HG03095 (cell line): Measurements from ENCODE around the gene MAP3K15.

ENCODE experiments used
- ATAC-seq: cut with Tn5 transposase; IDR thresholded peaks from one replicate; pipeline ENCODE4 v1.9.1; 2021; ENCODE audit warnings: moderate library complexity; ENCODE audit not compliant: unreplicated experiment

The MAP3K15 gene

DNA sequence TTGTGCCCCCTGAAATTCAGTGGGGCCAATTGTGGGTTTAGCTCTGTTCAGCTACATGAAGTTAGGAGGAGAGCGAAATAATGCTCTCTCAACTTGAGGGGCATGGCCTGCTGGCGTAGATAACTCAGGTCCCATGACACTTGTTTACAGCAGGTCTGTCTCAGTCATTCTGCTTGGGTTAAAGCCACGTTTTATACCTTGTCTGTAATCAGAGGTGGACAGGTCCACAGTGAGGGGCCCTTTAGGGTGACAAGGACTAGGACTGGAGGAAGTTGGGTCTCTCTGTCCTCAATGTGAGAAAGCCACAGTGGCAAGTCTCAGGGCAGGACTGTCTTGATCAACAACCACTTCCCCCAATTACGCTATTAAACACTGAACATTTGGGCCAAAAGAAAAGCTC, 122.6 kb downstream of the MAP3K15 start:
- ATAC-seq, result no peak

DNA sequence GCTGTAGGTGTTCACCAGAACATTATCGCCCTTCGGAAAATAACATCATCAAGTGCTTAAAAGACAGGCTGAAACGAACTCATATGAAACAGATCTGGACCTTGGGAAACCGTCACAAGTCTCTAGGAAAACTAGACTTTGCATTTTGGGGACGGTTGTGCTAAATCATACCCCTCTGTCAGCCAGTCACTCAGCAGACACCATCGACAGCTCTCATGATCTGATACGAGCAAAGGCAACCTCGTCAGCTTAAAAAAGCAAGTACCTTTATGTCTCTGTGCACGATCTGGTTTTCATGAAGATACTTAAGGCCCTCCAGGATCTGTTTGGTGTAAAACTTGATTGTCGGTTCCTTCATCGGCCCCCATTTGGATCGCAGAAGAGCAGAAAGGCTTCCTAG, 123.2 kb downstream of the MAP3K15 start:
- ATAC-seq, result no peak

GRCh38 chrX:19389227-19389845, 126.0 kb downstream of the MAP3K15 start:
- no peak for ATAC-seq

DNA sequence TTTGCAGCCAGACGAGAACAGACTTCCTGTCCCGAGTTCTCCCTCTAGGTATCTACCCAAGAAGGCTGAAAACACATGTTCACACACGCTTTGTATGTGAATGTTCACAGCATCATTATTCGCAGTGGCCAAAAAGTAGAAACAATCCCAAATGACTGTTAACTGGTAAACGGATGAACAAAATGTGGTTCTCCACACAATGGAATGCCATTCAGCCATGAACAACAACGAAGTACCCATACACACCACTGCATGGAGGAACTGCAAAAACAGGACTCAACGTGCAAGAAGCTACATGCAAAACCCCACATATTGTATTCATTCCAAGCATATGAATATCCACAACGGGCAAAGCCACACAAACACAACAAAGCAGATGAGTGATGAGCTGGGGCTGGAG, 126.6 kb downstream of the MAP3K15 start:
- no peak for ATAC-seq

GRCh38 chrX:19388064-19388679, 127.1 kb downstream of the MAP3K15 start:
- ATAC-seq, result no peak

- ATAC-seq, result no peak
These were observed 128.6 kb downstream of the MAP3K15 start for GRCh38 chrX:19386679-19387078.

GRCh38 chrX:19382555-19383145, 132.7 kb downstream of the MAP3K15 start:
- ATAC-seq, result peak; percentile 68

GRCh38 chrX:19381326-19381725, 134.0 kb downstream of the MAP3K15 start:
- no peak for ATAC-seq

DNA sequence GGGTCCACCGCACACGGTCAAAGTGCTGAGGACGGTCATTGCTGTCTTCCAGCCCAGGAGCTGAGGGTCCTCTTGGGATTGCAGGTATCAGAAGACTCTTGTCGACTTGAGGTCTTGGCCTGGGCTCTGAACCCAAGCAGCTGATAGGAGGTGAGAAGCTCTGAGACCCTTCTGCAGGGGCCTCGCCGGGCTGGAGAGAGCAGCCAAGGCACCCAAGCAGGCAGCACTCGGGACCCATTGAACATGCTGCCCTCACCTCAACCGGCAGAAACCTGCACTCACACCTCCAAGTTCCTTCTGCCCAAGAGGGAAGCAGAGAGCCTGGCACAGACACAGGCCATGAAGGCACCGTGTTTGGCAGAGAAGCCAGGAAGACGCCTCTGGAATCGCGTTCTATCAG, 137.5 kb downstream of the MAP3K15 start:
- no peak for ATAC-seq

GRCh38 chrX:19375546-19375945, 139.8 kb downstream of the MAP3K15 start:
- ATAC-seq, result no peak

DNA sequence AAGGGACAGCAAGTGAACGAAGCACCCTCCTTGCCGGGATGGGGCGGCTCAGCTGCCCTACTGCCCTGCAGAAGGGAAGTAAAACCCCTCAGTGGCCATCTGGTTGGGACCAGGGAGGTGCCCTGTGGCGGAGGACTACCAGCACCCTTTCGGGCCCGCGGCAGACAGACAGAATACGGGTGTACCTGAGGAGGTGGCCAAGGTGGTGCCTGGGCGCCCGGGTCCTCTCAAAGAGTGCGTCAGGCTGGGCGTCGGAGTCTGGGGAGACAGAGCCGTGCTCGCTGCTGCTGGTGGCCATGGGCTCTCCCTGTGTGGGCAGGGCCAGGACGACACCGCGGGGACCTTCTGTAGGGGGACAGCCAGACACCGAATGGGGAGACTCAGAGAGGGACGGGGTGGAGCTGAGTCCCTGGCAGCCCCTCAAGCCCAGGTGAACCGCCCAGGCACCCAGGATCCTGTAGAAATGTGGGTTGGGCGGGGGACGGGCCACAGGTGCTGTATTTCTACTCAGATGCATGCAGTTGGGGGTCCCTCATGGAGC, 141.9 kb downstream of the MAP3K15 start:
- no peak for ATAC-seq

DNA sequence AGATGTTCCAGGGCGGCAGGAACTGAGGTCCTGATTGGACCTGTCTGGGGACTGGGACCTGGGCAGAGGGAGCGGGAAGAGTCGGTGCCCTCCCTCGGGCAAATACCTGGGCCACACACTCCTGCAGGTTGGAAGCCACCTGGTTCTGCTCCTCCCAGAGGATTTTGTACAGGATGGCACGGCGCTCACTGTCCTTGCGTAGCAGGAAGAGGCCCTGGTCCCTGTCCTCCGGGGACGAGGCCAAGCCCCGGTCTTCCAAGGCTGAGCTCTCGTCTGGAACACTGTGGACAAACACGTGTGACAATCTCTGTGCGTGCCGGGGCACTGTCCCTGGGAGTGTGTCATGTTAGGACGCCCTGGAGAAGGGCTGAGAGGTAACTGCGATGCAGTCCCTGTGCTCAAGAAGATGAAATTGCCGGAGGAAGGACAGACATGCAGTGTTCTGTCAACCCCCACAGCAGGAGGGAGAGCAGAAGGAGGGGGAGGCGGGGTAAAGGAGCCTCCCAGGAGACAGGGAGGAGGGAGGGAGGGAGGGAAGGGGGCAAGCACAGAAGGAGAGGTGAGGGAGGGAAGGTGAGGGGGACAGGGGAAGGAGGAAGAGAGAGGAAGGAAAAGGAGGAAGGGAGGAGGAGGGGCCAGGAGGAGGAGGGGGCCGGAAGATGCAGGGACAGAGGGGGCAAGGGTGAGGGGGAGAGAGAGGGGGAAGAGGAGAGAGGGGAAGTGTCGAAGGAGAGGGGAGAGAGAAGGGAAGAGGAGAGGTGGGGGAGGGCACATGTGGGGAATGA, 142.6 kb downstream of the MAP3K15 start:
- no peak for ATAC-seq

GRCh38 chrX:19372170-19372546, 143.2 kb downstream of the MAP3K15 start:
- peak; percentile 60 for ATAC-seq

- ATAC-seq, result no peak
These were observed 145.2 kb downstream of the MAP3K15 start for GRCh38 chrX:19370061-19370460.

DNA sequence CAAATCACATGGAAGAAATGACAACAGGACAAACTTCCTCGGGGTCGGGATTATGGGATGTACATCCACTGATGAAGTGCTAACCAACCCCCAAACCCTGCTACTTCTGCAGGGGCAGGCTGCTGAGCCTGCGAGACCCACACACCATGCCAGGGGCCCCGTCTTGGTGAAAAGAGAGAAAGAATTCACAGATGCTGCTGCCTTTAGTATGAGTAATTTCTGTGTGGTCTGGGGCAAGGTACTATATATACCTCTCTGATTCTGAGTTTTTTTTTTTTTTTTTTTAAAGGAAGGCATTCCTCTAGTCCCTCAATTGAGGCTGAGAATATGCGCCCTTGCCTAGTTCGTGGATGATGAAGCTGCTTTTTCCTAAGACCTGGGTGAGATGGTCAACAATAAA, 146.7 kb downstream of the MAP3K15 start:
- ATAC-seq, result no peak

- ATAC-seq, result no peak
These were observed 153.6 kb downstream of the MAP3K15 start for GRCh38 chrX:19361701-19362100.

DNA sequence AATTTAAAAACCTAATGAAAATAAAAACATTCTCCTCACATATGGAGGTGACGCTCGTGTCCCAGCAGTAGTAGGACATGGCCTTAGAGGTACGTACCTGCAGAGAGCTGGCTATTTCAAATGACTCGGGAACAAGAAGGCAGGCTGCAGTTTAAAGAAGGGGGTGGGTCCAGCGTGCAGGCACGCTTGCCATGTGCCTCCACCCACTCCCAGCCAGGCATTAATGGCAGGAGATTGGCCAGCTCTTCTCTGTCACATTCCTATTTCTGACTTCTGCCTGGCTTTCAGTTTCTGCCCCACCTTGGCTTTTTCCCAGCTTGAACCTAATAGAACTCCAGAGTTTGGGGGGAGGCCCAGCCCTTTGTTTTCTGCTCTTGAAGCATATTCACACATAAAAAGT, 154.4 kb downstream of the MAP3K15 start:
- ATAC-seq, result no peak

DNA sequence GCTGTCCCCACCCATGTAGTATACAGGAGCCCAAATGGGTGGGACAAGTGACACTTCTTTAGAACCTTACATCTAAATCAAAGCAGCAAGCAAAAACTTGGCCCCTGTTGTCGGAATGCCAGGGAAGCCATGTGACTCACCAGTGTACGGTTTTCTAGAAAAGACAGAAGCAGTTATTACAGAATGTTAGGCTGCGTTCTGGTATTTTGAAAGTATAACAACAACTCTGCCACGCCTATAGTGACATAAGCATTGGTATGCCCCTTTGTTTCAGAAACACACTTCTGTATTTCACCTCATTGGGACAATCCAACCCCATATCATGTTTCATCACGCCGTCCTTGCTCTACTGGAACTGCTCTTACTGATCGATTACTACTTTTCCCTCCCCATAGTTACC, 156.8 kb downstream of the MAP3K15 start:
- no peak for ATAC-seq

DNA sequence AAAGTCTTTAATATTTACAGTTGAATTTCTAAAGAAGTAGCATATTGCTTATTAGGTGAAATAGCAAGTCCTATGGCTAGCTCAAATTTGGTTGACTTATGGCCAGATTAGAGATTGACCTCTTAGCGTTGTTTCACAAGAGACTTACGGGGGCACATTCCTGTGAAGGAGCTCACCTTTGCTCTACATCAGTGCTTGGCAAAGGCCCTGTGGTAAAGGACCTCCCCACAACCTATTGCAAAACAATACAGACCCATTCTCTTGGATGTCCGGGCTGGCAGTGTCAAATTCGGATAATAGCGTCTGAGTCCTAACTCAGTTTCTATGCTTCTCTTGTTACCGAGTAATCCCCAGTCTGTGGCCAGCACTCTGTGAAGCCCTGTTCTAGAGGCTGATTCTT, 160.7 kb downstream of the MAP3K15 start:
- ATAC-seq, result no peak

DNA sequence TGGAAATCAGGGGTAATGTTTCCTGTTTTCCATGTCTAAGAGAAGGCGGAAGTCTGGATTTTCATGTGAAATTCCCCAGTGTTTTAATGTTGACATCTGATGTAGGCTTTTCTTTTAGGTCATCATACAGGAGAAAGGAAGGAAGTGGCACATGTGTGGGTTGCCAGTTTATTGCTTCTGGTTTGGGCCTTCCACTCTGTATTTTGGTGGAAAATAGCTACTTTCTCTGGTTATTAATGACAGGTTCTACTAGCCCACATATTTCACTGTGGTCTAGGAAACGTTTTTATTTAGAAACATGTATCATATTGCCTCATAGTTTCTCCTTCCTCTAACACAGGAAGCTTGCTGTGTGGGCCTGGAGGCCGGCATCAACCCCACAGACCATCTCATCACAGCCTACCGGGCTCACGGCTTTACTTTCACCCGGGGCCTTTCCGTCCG, 164.3 kb downstream of the MAP3K15 start:
- ATAC-seq, result peak; percentile 89

GRCh38 chrX:19349264-19349663, 166.0 kb downstream of the MAP3K15 start:
- ATAC-seq, result no peak

GRCh38 chrX:19347916-19348315, 167.4 kb downstream of the MAP3K15 start:
- ATAC-seq, result no peak
